Vagina (tissue), 2 donors: ENCODE measurements around the gene FAM168B. TPM values are rescaled to one million over a fixed set of nuclear protein-coding genes. Genes with fewer than 3 reads are reported as not detected.

Source experiments
- DNase-seq, 2 donors: peaks; one replicate each; pipeline ENCODE4 v3.0.0-alpha.2; 2017; ENCODE audit errors: extremely low spot score in 2 of 2
- H3K27ac ChIP-seq: fragments of 200-600 bp; sonication (generic); one replicate; pipeline ENCODE4 v1.5.1; 2019
- H3K27me3 ChIP-seq: fragments of 200-600 bp; sonication (generic); one replicate; pipeline ENCODE4 v1.5.1; 2019
- H3K36me3 ChIP-seq, 2 donors: fragments of 200-600 bp; sonication (generic); one replicate each; pipeline ENCODE4 v1.5.1; 2017 to 2019
- H3K4me1 ChIP-seq: fragments of 200-600 bp; sonication (generic); one replicate; pipeline ENCODE4 v1.5.1; 2019
- H3K4me3 ChIP-seq, 2 donors: fragments of 200-600 bp; sonication (generic); 1 replicate in 1 of 2; 2 replicates in 1 of 2; pipeline ENCODE4 v1.5.1; 2016 to 2019
- H3K9me3 ChIP-seq: fragments of 200-600 bp; sonication (generic); one replicate; pipeline ENCODE4 v1.5.1; 2019
- POLR2A ChIP-seq, 2 donors: fragments of 450-650 bp; IDR thresholded peaks; one replicate each; pipeline ENCODE4 v1.6.1; 2017; ENCODE audit warnings: antibody characterized with exemption in 2 of 2, mild to moderate bottlenecking in 2 of 2, moderate library complexity in 2 of 2
- POLR2AphosphoS5 ChIP-seq, 2 donors: sonication (generic); formaldehyde crosslinking; IDR thresholded peaks; one replicate each; pipeline ENCODE4 v1.9.0; 2017; ENCODE audit warnings: antibody characterized with exemption in 2 of 2, mild to moderate bottlenecking in 2 of 2, low read depth in 1 of 2; ENCODE audit not compliant: insufficient read depth in 1 of 2
- intact Hi-C: fragments of 100-400 bp; cut with DNase I; formaldehyde crosslinking; loops from one replicate; pipeline ENCODE4 v1.15.1; 2023
- total RNA-seq: library from RNA; depleted of rRNA; stranded (reverse); fragments of >200 nt; gene quantifications from one replicate; pipeline ENCODE4 v1.2.3, GENCODE V29; 2016
- TF ChIP-seq, protein P1 (sequence below), 3 experiments: fragments of 450-650 bp in 2 of 3; fragments of 200-600 bp in 1 of 3; sonication (generic) in 1 of 3; IDR thresholded peaks; one replicate each; pipeline ENCODE4 v1.5.1; 2017 to 2019; ENCODE audit warnings: antibody characterized with exemption in 3 of 3, mild to moderate bottlenecking in 2 of 3, moderate library complexity in 2 of 3

Gene FAM168B
- total RNA-seq, 1 donor from 2014 or later: 56.7 TPM

- no peaks in the 10 kb centered on the region for H3K27me3 ChIP-seq
- intact Hi-C loops: no loop called here
- no peak overlapping the region for H3K4me3 ChIP-seq
- no peak for DNase-seq
- no peak overlapping the region for H3K27ac ChIP-seq
- H3K9me3 ChIP-seq: no peaks in the 10 kb centered on the region
- TF ChIP-seq POLR2AphosphoS5 (IDR thresholded peaks at IDR 0.05; ENCODE audit: insufficient read depth in 1 of 2, low read depth in 1 of 2): no peak
- TF ChIP-seq, protein P1, sequence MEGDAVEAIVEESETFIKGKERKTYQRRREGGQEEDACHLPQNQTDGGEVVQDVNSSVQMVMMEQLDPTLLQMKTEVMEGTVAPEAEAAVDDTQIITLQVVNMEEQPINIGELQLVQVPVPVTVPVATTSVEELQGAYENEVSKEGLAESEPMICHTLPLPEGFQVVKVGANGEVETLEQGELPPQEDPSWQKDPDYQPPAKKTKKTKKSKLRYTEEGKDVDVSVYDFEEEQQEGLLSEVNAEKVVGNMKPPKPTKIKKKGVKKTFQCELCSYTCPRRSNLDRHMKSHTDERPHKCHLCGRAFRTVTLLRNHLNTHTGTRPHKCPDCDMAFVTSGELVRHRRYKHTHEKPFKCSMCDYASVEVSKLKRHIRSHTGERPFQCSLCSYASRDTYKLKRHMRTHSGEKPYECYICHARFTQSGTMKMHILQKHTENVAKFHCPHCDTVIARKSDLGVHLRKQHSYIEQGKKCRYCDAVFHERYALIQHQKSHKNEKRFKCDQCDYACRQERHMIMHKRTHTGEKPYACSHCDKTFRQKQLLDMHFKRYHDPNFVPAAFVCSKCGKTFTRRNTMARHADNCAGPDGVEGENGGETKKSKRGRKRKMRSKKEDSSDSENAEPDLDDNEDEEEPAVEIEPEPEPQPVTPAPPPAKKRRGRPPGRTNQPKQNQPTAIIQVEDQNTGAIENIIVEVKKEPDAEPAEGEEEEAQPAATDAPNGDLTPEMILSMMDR (IDR thresholded peaks at IDR 0.05): no peak
- TF ChIP-seq POLR2A (IDR thresholded peaks at IDR 0.05): no peak
- H3K36me3 ChIP-seq: peaks cover 0 to 64% of the 10 kb centered on the region in 2 donors
- H3K4me1 ChIP-seq: no peaks in the 10 kb centered on the region
Observed at GRCh38 chr2:131127981-131128380, 34.7 kb upstream of the FAM168B start.

- TF ChIP-seq, protein P1 (IDR thresholded peaks at IDR 0.05): no peak
- TF ChIP-seq POLR2AphosphoS5 (IDR thresholded peaks at IDR 0.05; ENCODE audit: insufficient read depth in 1 of 2, low read depth in 1 of 2): no peak
- TF ChIP-seq POLR2A (IDR thresholded peaks at IDR 0.05): no peak
- Histone ChIP-seq H3K27me3 (no peaks in the 10 kb centered on the region), H3K27ac (no peak overlapping the region), H3K4me1 (no peaks in the 10 kb centered on the region), H3K9me3 (no peaks in the 10 kb centered on the region), H3K4me3 (no peak overlapping the region), H3K36me3 (peaks cover 0 to 61% of the 10 kb centered on the region in 2 donors)
- no peak for DNase-seq
- intact Hi-C loops: no loop called here
Observed at GRCh38 chr2:131127076-131127475, 33.8 kb upstream of the FAM168B start.

DNA sequence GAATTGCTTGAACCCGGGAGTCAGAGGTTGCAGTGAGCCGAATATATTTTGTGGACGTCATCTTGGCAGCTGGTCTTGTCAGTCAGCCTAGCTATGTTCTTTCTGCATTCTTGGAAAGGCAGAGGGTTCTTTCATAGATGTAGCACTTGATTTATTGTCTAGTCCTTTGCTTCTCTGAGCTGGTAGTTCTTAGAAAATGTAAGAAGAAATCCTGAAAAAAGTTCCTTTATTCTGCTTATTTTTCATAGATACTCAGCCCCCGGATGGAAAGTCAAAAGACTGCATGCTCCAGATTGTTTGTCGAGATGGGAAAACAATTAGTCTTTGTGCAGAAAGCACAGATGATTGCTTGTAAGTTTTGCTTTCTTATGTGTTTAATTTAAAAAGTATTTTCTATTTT, 33.2 kb upstream of the FAM168B start:
- H3K4me1 ChIP-seq: no peaks in the 10 kb centered on the region
- no peak overlapping the region for H3K4me3 ChIP-seq
- TF ChIP-seq, protein P1 (IDR thresholded peaks at IDR 0.05): no peak
- no peak for TF ChIP-seq POLR2AphosphoS5 (IDR thresholded peaks at IDR 0.05; ENCODE audit: insufficient read depth in 1 of 2, low read depth in 1 of 2)
- TF ChIP-seq POLR2A (IDR thresholded peaks at IDR 0.05): no peak
- intact Hi-C loops: no loop called here
- peaks cover 0 to 59% of the 10 kb centered on the region in 2 donors for H3K36me3 ChIP-seq
- H3K27ac ChIP-seq: no peak overlapping the region
- DNase-seq: no peak
- H3K9me3 ChIP-seq: no peaks in the 10 kb centered on the region
- H3K27me3 ChIP-seq: no peaks in the 10 kb centered on the region

DNA sequence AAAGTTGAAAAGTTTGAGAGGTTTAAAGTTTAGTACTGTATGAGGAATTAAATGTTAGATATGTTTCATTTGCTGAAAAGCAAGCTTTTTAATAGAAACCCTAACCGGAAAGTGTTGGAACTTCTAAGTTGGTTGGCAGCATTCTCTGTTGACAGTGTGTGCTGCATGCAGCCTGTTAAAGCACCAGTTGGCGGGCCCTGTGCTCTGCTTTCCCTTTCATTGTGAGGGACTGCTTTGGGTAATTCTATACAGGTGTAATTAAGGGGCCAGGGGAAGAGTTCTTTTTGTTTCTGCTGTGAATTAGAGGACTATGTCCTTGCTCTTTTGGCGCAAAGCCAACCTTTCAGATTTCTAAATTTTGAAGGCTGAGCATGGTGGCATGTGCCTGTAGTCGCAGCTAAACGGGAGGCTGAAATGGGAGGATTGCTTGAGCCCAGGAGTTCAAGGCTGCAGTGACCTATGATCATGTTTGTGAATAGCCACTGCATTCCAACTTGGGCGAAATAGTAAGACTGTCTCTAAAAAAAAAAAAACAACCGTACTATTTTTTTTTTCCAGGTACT, 32.0 kb upstream of the FAM168B start:
- no peaks in the 10 kb centered on the region for H3K27me3 ChIP-seq
- H3K36me3 ChIP-seq: peaks cover 0 to 54% of the 10 kb centered on the region in 2 donors
- intact Hi-C loops: no loop called here
- TF ChIP-seq, protein P1 (IDR thresholded peaks at IDR 0.05): no peak
- H3K27ac ChIP-seq: no peak overlapping the region
- DNase-seq: no peak
- H3K4me3 ChIP-seq: no peak overlapping the region
- no peaks in the 10 kb centered on the region for H3K9me3 ChIP-seq
- H3K4me1 ChIP-seq: no peaks in the 10 kb centered on the region

DNA sequence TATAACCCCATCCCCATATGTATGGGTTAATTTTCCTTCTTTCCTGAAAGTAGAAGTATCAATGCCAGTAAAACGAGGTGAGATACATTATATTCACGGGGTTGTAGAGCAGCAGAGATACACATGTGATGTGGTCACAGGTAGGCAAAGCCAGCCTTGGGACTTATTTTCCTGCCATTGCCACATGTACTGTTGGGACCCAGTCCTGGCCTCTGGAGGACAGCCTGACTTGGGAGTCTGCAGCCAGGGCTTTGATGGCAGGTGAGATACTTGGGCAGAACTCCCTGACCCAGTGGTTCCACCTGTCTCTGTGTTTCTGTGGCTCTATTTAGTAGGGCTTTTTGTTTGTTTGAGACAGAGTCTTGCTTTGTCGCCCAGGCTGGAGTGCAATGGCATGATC, 29.9 kb upstream of the FAM168B start:
- Histone ChIP-seq H3K4me3 (no peak overlapping the region), H3K36me3 (peaks cover 0 to 37% of the 10 kb centered on the region in 2 donors), H3K27ac (no peak overlapping the region), H3K4me1 (no peaks in the 10 kb centered on the region), H3K27me3 (no peaks in the 10 kb centered on the region), H3K9me3 (no peaks in the 10 kb centered on the region)
- TF ChIP-seq, protein P1 (IDR thresholded peaks at IDR 0.05): no peak
- TF ChIP-seq POLR2AphosphoS5 (IDR thresholded peaks at IDR 0.05; ENCODE audit: insufficient read depth in 1 of 2, low read depth in 1 of 2) (no peak), POLR2A (IDR thresholded peaks at IDR 0.05) (no peak)
- intact Hi-C loops: no loop called here
- DNase-seq: no peak
